Amniotic epithelial cell (primary cell): ENCODE measurements around the gene PDP2.
"Not testable (repeated sequence)": the region's sequence is repeated elsewhere in the genome, so short reads cannot be mapped to it uniquely, and the experiment has no call there.

ENCODE experiments used
- DNase-seq: peaks from one replicate; pipeline ENCODE4 v3.0.0-alpha.2; 2010; ENCODE audit warnings: low read depth

The PDP2 gene

GRCh38 chr16:66886321-66886720, 6.0 kb downstream of the PDP2 start:
- no peak for DNase-seq

- peak; percentile 83 for DNase-seq
Observed at GRCh38 chr16:66886914-66887313, 6.6 kb downstream of the PDP2 start.

GRCh38 chr16:66888647-66889615, 8.6 kb downstream of the PDP2 start:
- DNase-seq, result peak; percentile 84

- DNase-seq, result no peak
Observed at GRCh38 chr16:66889622-66890021, 9.3 kb downstream of the PDP2 start.

DNA sequence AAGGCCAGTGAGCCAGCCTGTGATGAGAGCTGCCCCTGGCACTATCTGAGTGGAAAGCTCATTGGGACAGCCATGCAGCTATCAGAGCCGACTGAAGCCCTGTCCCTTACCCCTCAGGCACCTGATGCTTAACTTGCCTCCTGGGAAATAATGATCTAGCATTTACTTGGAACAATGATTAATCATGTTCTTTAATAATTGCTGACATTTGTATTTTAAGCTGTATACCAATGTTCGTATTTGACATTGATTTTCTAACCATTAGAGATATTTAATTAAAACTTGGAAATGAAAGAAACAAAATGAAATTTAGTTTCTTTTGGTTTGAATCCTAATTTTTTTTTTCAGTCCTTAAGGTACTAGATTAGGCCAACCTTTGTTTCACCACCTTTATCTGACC, 10.5 kb downstream of the PDP2 start:
- no peak for DNase-seq

GRCh38 chr16:66891360-66891759, 11.0 kb downstream of the PDP2 start:
- no peak for DNase-seq

DNA sequence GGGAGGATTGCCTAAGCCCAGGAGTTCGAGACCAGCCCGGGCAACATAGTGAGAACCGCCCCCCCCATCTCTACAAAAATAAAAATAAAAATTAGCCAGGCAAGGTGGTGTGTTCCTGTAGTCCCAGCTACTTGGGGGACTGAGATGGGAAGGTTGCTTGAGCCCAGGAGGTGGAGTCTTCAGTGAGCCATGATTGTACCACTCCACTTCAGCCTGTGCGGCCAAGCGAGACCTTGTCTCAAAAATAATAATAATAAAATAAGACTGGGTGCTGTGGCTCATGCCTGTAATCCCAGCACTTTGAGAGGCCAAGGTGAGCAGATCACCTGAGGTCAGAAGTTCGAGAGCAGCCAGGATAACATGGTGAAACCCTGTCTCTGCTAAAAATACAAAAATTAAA, 11.5 kb downstream of the PDP2 start:
- no peak for DNase-seq

DNA sequence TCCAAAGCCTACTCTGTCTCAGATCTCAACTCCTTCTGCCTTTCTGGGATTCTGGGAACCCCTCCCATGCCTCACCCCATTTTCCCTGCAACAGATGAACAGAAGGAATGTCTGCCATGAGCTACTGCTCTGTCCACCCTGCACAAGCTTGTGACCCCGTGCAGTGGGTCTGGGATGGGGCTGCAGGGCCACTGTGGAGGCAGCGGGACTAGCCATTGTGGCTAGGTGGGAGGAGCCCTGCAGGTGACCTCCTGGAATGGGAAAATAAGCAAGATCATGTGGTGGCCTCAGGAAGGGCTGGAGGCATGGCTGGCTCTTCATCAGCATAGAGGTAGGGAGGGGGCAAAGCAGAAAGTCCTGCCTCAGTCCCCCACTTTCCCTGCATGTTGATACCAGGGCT, 13.7 kb downstream of the PDP2 start:
- no peak for DNase-seq

DNA sequence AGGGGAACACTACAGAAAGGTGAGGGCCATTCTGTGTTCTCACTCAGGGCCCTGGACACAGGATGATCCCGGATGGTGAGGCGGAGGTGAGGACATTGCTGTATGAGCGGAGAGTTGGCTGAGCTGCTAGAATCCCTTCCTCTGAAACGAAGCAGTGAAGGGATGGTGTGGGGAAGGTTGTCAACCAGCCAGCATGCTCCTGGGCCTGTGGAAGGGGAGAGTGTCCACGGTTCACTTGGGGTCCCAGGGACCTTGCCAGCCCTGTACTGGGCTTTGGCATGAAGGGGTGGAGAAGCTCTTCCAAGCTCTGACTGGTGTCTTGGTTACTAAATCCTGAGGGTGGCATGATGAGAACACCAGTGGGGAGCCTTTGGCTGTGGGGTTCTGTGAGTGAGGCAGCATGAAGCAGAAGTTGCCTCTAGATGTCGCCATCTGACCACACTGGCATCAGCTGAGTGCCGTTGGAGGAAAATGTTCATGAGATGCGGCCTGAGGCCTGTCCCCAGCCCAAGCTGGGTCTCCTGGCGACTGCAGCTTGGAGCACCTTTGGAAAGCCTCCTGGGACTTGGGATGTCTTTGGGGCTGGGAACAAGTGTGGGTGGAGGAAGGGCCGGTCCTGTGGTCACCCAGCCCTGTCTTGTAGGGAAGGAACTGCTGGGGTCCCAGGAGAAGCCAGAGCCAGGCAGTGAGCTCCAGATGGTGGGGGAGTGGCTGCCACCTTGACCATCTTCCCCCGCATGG, 14.8 kb downstream of the PDP2 start:
- peak; percentile 68 for DNase-seq

- no peak for DNase-seq
Observed at GRCh38 chr16:66895689-66895979, 15.3 kb downstream of the PDP2 start.

DNA sequence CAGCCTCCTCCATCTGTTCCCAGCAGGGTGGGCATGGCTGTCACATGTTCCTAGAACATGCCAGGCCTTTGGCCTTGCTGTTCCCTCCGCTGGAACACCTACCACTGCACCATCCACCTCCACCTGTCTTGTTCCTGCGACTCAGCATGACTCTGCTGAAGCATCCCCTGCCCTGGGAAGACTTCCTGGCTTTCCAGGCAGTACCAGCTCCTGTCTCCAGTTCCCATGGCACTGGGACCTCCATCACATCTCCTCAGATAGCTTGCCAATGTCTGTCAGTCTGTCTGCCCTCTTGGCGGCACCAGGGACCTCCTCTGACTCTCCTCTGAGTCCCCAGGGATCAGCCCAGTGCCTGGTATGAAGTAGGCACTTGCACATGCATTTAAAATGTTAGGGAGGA, 15.7 kb downstream of the PDP2 start:
- DNase-seq, result no peak

DNA sequence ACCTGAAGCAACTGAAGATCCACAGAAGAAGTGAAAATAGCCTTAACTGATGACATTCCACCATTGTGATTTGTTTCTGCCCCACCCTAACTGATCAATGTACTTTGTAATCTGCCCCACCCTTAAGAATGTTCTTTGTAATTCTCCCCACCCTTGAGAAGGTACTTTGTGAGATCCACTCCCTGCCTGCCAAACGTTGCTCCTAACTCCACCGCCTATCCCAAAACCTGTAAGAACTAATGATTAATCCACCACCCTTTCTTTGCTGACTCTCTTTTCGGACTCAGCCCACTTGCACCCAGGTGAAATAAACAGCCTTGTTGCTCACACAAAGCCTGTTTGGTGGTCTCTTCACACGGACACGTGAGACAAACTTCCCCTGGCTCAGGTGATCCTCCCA, 16.4 kb downstream of the PDP2 start:
- DNase-seq, result not testable (repeated sequence)

DNA sequence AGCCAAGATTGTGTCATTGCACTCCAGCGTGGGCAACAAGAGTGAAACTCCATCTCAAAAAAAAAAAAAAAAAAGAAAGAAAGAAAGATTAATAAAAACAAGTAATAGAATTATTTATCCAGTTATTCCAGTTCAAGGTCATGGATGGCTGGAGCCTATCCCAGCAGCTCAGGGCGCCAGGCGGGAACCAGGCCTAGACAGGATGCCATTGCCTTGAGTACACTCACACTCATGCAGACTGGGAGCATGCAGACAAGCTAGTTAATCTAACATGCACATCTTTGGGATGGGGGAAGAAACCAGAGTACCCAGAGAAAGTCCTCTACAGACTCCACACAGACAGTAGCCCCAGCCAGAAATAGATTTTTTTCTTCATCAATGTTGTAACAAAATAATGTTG, 17.9 kb downstream of the PDP2 start:
- DNase-seq, result peak; percentile 75

GRCh38 chr16:66898933-66899309, 18.6 kb downstream of the PDP2 start:
- DNase-seq, result no peak

DNA sequence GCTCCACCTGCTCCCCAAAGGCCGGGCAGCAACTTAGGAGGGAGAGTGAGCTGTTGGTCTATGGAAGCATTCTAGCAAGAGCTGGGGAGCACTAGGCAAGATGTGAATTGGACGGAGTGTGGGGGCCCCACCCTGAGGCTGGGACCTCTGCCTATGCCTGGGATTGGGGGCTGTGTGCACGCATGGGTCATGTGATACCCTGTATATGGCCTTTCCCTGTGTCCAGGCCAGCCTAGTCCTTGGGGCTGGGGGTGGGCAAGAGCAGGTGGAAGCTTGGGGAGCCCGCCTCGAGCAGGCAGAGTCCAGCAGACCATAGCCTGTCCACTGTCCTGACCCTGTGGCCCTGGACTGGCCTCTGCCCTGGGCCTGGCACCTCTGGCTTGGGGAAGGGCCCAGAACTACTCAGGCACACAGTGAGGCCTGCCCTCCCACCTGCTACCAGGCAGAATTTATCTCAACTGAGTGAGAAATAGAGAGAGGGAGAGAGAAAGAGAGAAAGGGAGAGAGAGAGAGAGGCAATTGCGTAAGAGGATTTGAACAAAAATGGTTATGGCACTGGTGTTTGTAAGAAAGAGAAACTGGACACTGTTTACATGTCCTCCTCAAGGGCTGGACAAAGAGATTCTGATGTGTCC, 19.1 kb downstream of the PDP2 start:
- peak; percentile 86 for DNase-seq

DNA sequence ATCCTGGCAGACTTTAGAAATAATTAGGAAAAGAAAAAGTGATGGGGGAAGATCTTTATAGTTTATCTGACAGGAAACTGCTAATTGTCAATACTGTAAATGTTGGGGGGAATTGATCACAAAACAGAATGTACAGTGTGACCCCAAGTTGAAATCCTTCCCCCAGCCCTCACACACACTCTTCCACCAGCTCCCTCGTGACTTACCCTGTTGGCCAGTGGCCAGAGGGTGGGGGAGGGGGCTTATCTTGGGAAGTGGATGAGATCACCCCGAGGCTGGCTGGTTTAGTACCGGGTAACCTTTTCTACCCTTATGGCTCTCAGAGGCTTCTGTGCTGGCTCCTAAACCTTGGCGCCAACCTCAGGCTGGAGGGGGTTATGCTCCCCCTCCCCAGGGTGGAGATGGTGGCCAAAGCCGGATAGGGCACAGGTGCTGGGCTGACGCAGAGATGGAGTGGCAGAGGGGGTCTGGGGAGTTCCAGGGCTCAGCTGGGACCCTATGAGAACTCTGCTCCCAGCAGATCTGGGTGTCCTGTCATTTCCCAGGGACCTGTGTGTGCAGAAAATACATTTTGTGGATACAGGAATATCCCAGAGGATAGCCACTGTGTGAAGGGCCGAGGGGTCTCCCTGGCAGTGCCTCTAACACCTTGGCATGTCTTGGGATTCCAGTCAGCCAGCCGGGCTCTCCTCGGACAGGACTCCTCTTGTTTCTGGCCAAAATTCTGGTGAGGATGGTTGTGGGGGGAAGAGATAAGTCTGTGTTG, 19.8 kb downstream of the PDP2 start:
- DNase-seq, result peak; percentile 91

DNA sequence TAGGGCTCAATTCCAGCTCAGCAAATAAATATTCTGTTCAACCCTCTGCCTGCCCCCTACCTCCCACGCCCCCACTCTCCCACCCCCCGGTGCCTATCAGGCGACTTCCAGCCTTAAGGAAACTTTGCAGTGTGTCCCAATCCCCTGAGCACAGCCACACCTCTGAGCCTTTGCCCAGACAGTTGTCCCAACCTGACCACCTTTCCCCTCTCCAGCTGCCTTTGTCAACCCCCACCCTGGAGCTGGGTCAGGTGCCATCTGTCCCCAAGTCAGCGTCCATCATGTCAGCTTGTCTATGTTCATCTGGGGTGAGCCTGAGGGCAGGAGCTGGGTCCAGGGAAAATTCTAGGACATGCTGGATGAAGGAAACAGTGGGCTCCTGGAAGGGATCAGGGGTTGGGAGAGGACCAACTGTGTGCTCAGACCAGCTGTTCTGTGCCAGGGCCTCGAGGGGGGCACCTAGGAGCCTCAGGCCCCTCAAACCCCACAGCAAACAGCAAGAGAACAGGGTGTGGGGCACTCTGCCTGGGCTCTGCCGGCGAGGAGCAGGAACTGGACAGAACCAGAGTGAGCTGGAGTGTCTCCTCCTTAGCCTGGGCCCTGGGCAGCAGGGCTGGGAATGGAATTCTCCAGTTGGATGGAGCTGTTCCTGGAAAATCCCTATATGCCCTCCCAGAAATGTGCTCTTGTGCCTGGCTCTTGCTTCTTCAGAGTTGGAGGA, 20.6 kb downstream of the PDP2 start:
- DNase-seq, result no peak

- no peak for DNase-seq
Observed at GRCh38 chr16:66901626-66902025, 21.3 kb downstream of the PDP2 start.

GRCh38 chr16:66902648-66903543, 22.6 kb downstream of the PDP2 start:
- DNase-seq, result no peak
